HG03064 (cell line): Measurements from ENCODE around the gene ACOX1.

ENCODE experiments used
- ATAC-seq: cut with Tn5 transposase; IDR thresholded peaks from one replicate; pipeline ENCODE4 v1.9.1; 2021; ENCODE audit warnings: low read depth; ENCODE audit not compliant: unreplicated experiment

The ACOX1 gene

DNA sequence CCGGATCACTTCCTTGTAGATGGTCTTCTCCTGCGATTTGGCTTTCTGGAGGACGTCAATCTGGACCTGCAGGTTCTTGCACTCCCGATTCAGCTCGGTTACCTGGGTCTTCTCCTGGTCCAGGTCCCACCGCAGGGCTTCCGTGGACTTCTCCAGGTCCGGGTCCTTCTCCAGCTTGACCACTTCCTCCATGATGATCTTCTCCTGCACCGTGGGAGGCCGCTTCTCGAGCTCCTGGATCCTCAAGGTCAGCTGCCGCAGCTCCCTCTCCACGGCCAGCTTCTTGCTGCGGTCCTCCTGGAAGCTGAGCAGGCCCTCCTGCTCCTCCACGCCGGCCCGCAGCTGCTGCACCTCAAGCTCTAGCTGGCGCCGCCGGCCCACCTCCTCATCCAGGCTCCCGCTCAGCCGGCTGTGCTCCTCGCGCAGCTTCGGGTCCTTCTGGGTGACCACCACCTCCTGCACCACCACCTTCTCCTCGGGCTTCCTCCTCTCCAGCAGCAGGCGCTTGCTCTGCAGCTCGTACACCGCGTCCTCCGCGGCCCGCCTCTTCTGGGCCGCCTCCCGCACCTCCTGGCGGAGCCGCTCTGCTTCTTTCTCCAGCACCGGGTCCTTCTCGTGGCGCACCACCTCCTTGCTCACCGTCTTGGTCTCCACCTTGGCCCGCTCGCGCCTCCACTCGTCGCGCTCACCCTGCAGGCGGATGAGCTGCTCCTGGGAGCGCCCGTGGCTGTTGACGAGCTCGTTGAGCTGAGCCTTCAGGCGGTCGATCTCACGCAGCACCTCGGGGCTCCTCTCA, 29.9 kb upstream of the ACOX1 start:
- ATAC-seq = no peak

DNA sequence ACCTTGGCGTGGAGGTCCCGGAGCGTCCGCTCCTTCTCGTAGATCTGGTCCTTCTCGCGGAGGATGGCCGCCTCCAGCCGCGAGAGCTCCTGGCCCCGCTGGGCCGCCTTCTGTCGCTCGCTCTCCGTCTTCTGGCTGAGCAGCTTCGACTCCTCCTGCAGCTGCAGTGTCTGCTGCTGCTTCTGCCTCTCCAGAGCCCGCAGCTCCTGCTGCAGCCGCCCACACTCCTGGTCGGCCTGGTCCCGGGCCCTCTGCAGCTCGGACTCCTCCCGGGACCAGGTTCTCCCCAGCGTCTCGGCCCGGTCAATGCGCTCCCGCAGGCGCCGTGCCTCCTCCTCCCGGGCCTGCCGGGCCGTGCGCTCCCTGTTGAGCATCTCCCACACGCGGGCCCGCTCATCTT, 29.2 kb upstream of the ACOX1 start:
- ATAC-seq = no peak

DNA sequence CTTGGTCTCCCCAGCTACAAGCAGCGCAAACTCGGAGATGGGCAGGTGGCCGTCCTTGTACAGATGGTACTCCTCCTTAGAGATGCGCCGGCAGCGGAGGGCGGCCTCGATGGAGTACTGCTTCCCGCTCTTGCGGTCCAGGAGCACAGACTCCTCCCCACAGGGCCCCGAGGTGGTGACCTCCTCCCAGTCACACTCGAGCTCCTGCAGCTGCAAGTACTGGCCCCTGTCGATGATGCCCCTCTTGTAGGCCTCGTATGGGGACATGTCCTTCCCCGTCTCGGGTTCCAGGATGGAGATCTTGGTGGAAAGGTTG, 28.8 kb upstream of the ACOX1 start:
- no peak for ATAC-seq

DNA sequence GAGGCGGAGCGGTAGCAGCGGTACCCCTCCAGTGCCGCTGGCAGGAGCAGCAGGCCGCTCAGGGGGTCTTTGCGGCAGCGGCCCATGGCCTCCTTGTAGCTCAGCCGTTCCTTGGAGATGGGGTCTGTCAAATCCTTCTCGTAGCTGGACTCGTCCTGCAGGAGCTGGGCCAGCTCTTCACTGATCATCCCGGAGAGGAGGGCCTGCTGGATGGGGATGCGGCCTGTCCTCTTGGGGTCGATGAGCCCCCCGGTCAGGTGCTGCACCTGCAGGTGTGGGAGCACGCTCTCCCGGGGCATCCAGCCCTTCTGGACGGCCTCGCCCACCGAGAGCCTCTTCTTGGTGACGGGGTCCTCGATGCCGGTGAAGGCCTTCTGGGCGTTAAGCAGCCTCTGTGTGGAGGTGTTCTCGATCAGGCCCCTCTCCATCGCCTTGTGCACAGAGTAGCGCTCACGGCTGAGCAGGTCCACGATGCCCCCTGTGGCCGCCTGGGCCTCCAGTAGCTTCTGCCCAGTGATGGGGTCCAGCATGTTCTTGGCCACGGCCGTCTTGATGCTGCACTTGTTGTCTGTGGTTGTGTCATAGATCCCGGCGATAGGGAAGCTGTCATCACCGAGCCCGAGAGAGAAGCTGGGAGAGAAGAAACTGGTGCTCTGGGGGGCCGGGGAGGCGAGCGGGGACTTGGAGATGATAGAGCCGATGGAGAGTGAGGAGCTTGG, 28.3 kb upstream of the ACOX1 start:
- no peak for ATAC-seq

DNA sequence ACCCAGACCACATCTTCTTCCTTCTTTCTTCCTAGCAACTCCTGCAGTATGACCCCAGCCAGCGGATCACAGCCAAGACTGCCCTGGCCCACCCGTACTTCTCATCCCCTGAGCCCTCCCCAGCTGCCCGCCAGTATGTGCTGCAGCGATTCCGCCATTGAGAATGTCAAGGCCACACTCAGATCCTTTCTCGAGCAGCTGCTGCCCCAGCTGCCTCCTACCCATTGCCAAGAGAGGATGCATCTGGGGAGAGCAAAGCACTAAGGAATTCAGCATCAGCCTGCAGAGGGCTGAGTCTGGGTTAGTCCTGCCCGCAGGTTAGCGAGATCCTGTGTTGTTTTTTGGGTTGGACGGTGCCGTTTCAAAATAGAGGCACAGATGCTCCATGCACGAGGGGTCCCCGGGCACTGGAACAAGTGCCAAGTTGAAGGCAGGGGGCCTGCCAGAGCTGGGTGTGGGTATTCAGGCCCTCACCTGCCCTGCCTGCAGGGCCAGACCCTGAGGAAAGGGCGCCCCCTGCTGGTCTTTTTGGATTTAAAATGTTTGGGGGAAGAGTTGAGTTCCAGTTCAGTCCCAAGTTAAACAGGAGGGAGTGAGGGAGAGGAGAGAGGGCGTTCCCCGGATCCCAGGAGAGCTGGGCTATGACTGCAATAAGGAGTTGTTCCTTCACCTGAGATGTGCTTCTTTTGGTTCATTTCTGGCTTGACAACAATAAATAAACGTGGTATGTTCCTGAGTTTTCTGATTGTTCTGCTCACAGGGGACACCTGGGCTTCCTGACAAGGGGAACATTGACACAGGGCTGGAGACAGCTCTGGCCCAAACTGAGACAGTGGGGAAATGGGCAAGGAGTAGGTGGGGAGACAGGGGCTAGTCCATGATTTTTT, 26.5 kb upstream of the ACOX1 start:
- ATAC-seq = no peak

GRCh38 chr17:76004750-76005262, 25.8 kb upstream of the ACOX1 start:
- no peak for ATAC-seq

- no peak for ATAC-seq
Observed at GRCh38 chr17:76003915-76004314, 24.9 kb upstream of the ACOX1 start.

- ATAC-seq = no peak
Observed at GRCh38 chr17:76002100-76002499, 23.1 kb upstream of the ACOX1 start.

GRCh38 chr17:76000755-76001521, 22.0 kb upstream of the ACOX1 start, which contains the start of gene CDK3:
Gene CDK3 (plus strand): TSS chr17:76000855. CDS start chr17:76001426, 571 bp downstream.
- ATAC-seq = no peak

DNA sequence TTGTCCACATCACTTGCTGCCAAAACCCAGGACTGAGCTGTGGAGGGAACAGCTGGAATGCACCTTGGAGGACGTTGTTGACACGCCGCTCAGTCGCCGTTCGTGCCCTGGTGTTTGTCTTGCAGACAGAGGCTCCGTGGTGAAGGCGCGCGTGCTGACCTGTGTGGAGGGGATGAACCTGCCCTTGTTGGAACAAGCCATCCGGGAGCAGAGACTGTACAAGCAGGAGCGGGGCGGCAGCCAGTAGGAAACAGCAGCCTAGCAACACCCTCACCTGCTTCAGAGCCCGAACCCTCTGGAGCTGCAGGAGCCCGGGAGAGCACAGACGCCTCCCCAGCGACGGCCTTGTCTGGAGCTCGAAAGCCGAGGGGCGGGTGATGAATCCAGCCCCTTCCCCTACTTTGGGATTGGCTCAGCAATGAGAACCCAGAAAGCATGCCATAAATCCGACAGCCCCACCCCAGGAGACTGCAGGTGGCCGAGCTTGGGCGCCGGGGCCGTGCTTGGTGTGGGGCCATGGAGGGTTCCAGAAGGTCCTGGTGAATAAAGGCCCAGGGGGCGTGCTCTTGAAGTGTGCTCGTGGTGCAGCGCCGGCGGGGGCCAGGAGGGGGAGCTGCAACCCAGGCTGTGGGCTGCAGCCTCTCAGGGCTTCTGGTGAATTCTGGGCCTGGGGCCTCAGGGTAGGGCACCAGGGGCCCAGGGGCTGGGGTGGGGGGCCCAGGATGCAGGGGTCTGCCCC, 21.2 kb upstream of the ACOX1 start:
- no peak for ATAC-seq

- ATAC-seq = no peak
Observed at GRCh38 chr17:75998327-75998795, 19.4 kb upstream of the ACOX1 start.

DNA sequence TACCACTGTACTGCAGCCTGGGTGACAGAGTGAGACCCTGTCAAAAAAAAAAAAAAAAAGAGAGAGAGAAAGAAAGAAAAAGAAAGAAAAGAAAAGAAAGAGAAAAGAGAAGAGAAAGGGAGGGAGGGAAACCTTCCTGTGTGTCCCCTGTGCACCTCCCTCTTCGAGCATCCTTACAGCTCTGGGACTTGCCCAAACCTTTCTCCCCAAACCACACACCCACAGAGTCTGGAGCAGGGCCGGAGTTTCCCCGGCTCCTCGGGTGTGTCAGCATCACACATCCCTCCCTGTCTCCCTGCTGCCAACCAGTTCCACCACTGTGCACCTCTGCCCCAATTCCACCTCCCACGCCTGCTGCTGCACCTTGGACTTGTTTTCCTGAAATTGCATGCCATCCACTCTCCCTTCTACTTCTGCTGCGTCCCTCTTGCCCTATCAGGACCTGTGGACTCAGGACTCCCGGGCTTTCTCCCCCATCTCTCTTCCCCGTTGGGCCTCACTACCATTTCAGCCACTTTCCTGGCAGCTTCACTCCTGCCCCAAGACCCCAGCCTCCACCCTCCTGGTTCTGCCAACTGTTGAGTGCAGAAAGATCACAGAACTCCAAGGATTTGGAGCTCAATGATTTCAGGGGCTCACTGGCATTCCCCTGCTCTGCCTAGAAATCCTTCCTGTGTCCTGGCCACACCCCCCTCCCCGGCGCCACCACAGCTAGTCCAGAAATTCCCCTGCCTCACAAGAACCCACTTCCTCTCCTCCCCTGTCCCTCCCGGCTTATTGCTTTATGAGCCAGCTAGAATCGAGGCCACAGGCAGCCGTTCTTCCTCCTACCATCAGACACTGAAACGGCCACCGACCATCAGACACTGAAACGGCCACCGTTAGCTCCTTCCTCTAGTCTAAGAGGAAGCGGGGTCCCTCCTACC, 18.0 kb upstream of the ACOX1 start:
- no peak for ATAC-seq

DNA sequence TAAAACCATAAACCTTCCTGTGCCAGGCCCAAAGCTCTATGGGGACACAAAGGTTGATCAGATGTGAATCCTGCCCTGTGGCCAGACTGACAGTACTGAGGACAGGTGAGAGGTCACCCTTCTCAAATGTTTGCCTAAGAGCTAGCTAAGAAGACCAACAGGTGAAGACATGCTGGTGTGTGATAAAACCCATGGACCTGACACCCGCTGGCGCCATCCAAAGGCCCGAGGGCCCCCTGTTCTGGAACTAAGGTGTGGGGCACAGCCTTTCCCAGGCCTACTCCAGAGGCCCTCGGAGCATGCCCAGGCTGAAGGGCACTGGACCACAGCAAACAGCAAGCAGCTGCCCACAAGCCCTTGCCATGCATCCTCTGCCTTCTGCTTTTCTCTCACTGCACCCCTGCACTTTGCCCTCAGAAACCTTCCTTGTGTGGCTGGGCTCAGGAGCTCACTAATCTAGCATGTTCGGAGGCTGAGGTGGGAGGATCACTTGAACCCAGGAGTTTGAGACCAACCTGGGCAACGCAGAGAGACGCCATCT, 16.5 kb upstream of the ACOX1 start:
- ATAC-seq = no peak

DNA sequence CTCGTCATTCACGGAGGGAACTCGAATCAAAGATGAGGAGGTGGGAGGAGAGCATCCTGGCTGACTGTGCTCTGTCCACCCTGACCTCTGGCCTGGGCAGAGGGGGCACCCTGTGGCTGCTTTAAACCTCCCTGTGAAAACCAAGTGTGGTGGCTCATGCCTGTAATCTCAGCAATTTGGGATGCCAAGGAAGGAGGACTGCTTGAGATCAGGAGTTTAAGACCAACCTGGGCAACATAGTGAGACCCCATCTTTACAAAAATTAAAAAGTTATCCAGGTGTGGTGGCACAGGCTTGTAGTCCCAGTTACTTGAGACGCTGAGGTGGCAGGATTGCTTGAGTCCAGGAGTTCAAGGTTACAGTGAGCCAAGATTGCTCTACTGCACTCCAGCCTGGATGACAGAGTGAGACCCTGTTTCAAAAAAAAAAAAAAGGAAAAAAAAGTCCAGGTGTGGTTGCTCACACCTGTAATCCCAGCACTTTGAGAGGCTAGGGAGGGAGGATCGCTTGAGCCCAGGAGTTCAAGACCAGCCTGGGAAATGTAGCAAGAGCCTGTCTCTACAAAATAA, 15.9 kb upstream of the ACOX1 start:
- no peak for ATAC-seq

- no peak for ATAC-seq
Observed at GRCh38 chr17:75991396-75991795, 12.4 kb upstream of the ACOX1 start.

DNA sequence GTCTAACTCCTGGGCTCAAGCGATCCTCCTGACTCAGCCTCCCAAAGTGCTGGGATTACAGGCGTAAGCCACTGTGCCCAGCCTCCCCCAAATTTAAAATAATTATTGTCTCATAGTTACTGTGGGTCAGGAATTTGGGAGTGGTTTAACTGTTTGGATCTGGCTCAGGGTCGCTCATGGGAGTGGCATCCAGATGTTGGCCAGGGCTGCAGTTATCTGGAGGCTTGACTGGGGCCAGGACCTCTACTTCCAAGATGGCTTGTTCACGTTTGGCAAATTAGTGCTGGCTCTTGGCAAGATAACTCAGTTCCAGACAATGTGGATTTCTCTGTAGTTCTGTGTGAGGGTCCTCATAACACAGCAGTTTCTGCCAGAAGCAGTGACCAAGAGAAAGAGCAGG, 8.1 kb upstream of the ACOX1 start:
- ATAC-seq = no peak

- no peak for ATAC-seq
Observed at GRCh38 chr17:75985986-75986385, 7.0 kb upstream of the ACOX1 start.
